ENCODE measurements around the gene PCDHGB7. TPM values are rescaled to one million over a fixed set of nuclear protein-coding genes. Genes with fewer than 3 reads are reported as not detected.
"Not testable (repeated sequence)": the region's sequence is repeated elsewhere in the genome, so short reads cannot be mapped to it uniquely, and the experiment has no call there.

Gene PCDHGB7
- total RNA-seq, 1 donor from 2014 or later: 45.2 TPM

GRCh38 chr5:141387557-141388311 lies 29.7 kb upstream of the PCDHGB7 start, which contains the start of gene PCDHGB4:
Gene PCDHGB4 (plus strand): TSS chr5:141387698. CDS start chr5:141387885, 187 bp downstream.
- peak; percentile 47 for DNase-seq (ENCODE audit: low spot score)
- H3K4me1 Mint-ChIP-seq (ENCODE audit: unreplicated experiment); H3K27me3 Mint-ChIP-seq (ENCODE audit: unreplicated experiment): not testable (repeated sequence)
- H3K36me3 Mint-ChIP-seq (ENCODE audit: low read depth, unreplicated experiment): peaks cover 73% of the 10 kb centered on the region
- peaks cover 37% of the 10 kb centered on the region for H3K9me3 Mint-ChIP-seq (ENCODE audit: unreplicated experiment)
- peak within 1 kb of the TSS; percentile 48 for H3K27ac Mint-ChIP-seq (ENCODE audit: unreplicated experiment)
- H3K4me3 Mint-ChIP-seq (ENCODE audit: unreplicated experiment): peak within 1 kb of the TSS; percentile 81
- TF ChIP-seq CTCF (IDR thresholded peaks at IDR 0.05; ENCODE audit: unreplicated experiment): peak; percentile 13

GRCh38 chr5:141388661-141389060 lies 28.8 kb upstream of the PCDHGB7 start:
- Mint-ChIP-seq H3K9me3 (ENCODE audit: unreplicated experiment) (peaks cover 41% of the 10 kb centered on the region), H3K27me3 (ENCODE audit: unreplicated experiment) (peaks cover 8% of the 10 kb centered on the region), H3K36me3 (ENCODE audit: low read depth, unreplicated experiment) (peaks cover 73% of the 10 kb centered on the region), H3K4me3 (ENCODE audit: unreplicated experiment) (peak overlapping the region; percentile 81), H3K27ac (ENCODE audit: unreplicated experiment) (no peak overlapping the region), H3K4me1 (ENCODE audit: unreplicated experiment) (peaks cover 3% of the 10 kb centered on the region)
- TF ChIP-seq CTCF (IDR thresholded peaks at IDR 0.05; ENCODE audit: unreplicated experiment): no peak
- DNase-seq (ENCODE audit: low spot score): no peak

GRCh38 chr5:141389153-141390042 lies 28.1 kb upstream of the PCDHGB7 start:
- Mint-ChIP-seq H3K36me3 (ENCODE audit: low read depth, unreplicated experiment) (peaks cover 73% of the 10 kb centered on the region), H3K4me3 (ENCODE audit: unreplicated experiment) (peak overlapping the region; percentile 81), H3K9me3 (ENCODE audit: unreplicated experiment) (peaks cover 43% of the 10 kb centered on the region), H3K27ac (ENCODE audit: unreplicated experiment) (no peak overlapping the region), H3K4me1 (ENCODE audit: unreplicated experiment) (peaks cover 3% of the 10 kb centered on the region), H3K27me3 (ENCODE audit: unreplicated experiment) (peaks cover 8% of the 10 kb centered on the region)
- DNase-seq (ENCODE audit: low spot score): no peak
- no peak for TF ChIP-seq CTCF (IDR thresholded peaks at IDR 0.05; ENCODE audit: unreplicated experiment)

- Mint-ChIP-seq H3K4me1 (ENCODE audit: unreplicated experiment) (peaks cover 3% of the 10 kb centered on the region), H3K9me3 (ENCODE audit: unreplicated experiment) (peaks cover 37% of the 10 kb centered on the region), H3K27me3 (ENCODE audit: unreplicated experiment) (peaks cover 4% of the 10 kb centered on the region), H3K27ac (ENCODE audit: unreplicated experiment) (no peak within 1 kb of the TSS), H3K36me3 (ENCODE audit: low read depth, unreplicated experiment) (peaks cover 69% of the 10 kb centered on the region), H3K4me3 (ENCODE audit: unreplicated experiment) (peak within 1 kb of the TSS; percentile 56)
- TF ChIP-seq CTCF (IDR thresholded peaks at IDR 0.05; ENCODE audit: unreplicated experiment): no peak
- DNase-seq (ENCODE audit: low spot score): no peak
Observed at GRCh38 chr5:141392429-141393198, 24.9 kb upstream of the PCDHGB7 start, which contains the start of gene PCDHGA8. Gene PCDHGA8 (plus strand): TSS chr5:141392633. CDS start chr5:141392814, 181 bp downstream.
